ENCODE results near the gene IL13. TPM values are rescaled to one million over a fixed set of nuclear protein-coding genes. Genes with fewer than 3 reads are reported as not detected.

Gene IL13
- total RNA-seq, 1 donor from 2014 or later = not detected

DNA sequence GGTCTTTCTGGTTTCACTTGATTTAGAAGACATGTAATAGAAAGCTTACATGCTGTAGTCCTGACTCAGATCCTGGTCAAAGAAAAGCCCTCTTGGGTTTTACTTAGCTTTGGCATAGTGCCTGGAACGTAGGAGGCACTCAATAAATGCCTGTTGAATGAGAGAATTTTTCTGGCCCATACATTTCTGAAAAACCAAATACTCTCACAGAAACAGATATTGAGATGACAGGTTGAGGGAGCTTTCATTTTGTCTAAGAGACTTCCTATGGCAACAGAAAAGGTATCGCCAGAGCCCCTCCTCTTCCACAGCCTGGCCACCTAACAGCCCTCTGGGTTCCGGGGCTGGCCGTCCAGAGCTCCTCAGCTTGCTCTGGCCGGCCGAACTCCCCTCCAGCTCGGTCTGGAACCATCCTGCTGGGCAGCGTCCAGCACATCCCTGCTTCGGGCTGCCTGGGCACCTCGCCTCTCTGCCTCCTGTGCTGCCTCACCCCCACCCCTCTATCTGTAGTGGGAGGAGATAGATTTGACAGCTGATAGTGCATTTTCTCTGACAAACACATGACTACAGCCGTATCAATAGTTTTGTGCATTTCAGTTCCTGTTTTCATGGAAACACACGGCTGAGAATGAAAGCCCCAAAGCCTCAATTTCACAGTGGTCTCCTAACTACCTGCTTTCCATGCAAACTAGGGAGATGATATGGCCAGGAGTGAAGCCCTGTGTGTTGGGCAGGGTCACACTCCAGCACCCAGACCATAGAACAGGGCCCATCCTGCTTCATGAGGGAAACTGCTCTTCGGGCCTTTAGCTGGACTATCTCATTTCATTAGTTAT lies 16.9 kb downstream of the IL13 start:
- peak overlapping the region; percentile 70 for H3K27ac ChIP-seq
- TF ChIP-seq, protein P1, sequence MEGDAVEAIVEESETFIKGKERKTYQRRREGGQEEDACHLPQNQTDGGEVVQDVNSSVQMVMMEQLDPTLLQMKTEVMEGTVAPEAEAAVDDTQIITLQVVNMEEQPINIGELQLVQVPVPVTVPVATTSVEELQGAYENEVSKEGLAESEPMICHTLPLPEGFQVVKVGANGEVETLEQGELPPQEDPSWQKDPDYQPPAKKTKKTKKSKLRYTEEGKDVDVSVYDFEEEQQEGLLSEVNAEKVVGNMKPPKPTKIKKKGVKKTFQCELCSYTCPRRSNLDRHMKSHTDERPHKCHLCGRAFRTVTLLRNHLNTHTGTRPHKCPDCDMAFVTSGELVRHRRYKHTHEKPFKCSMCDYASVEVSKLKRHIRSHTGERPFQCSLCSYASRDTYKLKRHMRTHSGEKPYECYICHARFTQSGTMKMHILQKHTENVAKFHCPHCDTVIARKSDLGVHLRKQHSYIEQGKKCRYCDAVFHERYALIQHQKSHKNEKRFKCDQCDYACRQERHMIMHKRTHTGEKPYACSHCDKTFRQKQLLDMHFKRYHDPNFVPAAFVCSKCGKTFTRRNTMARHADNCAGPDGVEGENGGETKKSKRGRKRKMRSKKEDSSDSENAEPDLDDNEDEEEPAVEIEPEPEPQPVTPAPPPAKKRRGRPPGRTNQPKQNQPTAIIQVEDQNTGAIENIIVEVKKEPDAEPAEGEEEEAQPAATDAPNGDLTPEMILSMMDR (IDR thresholded peaks at IDR 0.05) = no peak
- no peaks in the 10 kb centered on the region for H3K27me3 ChIP-seq (ENCODE audit: low read depth)
- ATAC-seq (peak; percentile 64 to 82), DNase-seq (no peak)
- peaks cover 19% of the 10 kb centered on the region for H3K4me1 ChIP-seq
- H3K9me3 ChIP-seq = no peaks in the 10 kb centered on the region
- H3K36me3 ChIP-seq = no peaks in the 10 kb centered on the region
- intact Hi-C loops (cut with DNase I) = no loop called here
- H3K4me3 ChIP-seq = no peak overlapping the region

DNA sequence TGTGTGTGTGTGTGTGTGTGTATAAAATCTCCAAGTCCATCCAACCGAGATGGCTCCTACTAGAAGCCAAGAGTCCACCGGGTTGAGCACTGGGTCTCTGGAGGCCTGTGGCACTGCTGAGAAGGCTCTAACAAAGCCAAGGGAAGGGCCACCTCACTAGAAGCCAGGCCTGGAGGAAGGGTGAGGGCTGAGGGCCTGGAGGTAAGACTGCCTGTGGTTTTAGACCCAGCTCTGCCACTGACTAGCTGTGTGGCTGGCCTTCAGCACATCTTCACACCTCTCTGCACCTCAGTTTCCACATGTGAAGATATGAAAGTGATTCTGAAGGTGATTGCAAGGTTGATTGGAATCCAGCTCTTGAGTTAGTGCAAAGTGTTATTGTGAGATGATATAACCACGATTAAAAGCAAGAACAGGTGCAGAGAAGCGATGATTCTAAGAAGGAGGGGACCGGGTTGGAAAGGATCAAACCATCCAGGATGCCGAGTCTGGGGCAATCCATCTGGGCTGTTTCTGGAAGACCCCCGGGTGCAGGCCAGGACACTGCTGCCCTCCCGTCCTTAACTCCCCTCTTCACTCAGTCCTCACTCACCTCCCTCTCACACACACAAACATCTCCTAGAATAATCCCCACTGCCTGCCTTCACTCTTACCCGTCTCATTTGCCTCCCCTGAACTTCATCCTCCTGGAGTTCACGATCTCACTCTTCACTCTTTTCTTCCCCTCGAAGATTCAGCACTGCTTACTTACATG lies 18.1 kb downstream of the IL13 start:
- Histone ChIP-seq H3K27ac (peak overlapping the region; percentile 65), H3K4me3 (no peak overlapping the region), H3K4me1 (peaks cover 19% of the 10 kb centered on the region), H3K36me3 (no peaks in the 10 kb centered on the region), H3K9me3 (no peaks in the 10 kb centered on the region), H3K27me3 (ENCODE audit: low read depth) (no peaks in the 10 kb centered on the region)
- TF ChIP-seq, protein P1 (IDR thresholded peaks at IDR 0.05) = no peak
- DNase-seq = no peak
- ATAC-seq = no peak
- intact Hi-C loops (cut with DNase I) = no loop called here

DNA sequence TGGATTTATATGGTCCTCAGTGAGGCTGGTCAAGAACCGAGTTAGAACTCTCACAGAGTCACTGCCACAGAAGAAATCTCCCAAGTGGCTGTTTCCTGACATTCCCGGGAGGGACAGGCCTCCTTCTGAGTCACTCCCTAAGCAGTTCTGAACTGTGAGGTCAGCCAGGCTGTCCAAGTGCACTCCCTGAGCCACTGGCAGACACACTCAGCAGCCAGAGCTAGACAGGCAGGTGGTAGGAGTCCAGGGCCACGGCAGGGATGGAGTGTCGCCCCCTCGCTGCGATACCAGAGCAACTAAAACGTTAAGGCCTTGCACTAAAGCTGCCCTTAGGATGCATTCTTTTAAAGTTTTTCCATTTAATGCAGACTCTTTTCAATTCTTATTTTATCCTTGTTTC lies 19.2 kb downstream of the IL13 start:
- intact Hi-C loops (cut with DNase I) = no loop called here
- DNase-seq (peak; percentile 79), ATAC-seq (peak; percentile 93 to 94)
- Histone ChIP-seq H3K27ac (peak overlapping the region; percentile 65), H3K36me3 (no peaks in the 10 kb centered on the region), H3K4me3 (no peak overlapping the region), H3K4me1 (peaks cover 19% of the 10 kb centered on the region), H3K9me3 (no peaks in the 10 kb centered on the region), H3K27me3 (ENCODE audit: low read depth) (no peaks in the 10 kb centered on the region)
- TF ChIP-seq, protein P1 (IDR thresholded peaks at IDR 0.05) = peak; percentile 40

DNA sequence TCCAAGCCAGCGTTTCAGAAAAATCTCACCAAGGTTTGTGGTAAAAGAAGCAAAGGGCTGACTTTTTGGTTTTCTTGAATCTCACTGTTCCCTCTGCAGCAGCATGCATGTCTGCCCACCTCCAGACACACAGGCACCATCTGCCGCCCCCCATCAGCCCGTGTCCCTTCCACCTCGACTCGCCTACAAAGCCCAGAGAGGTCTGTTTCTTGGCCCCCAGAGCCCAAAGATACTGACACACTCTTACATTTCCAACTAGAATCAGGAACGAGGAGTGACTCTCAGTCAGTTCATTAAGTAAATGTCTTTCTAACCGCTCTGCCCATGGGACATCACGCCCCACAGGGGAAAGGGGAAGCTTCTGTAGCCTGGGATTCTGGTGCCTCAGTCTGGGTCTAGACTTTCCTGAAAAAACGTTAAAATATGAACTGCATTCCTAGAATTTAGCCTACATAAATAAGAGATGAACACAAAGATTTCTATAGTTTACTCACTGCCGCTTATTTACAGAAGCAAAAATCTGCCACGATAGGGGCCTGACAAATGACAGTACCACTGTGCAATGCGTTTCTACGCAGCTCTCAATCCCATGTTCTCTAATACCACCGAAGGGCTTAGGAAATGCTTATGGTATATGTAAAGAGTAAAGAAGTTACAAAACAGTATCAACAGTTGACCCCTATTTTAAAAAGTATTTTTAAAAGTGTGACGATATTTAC lies 19.9 kb downstream of the IL13 start:
- no peak for DNase-seq
- Histone ChIP-seq H3K4me1 (peaks cover 19% of the 10 kb centered on the region), H3K36me3 (no peaks in the 10 kb centered on the region), H3K27me3 (ENCODE audit: low read depth) (no peaks in the 10 kb centered on the region), H3K9me3 (no peaks in the 10 kb centered on the region), H3K4me3 (no peak overlapping the region), H3K27ac (no peak overlapping the region)
- intact Hi-C loops (cut with DNase I) = no loop called here
- TF ChIP-seq, protein P1 (IDR thresholded peaks at IDR 0.05) = no peak
- no peak for ATAC-seq

- no peak for ATAC-seq
- DNase-seq = no peak
- Histone ChIP-seq H3K27me3 (ENCODE audit: low read depth) (no peaks in the 10 kb centered on the region), H3K4me3 (no peak overlapping the region), H3K36me3 (no peaks in the 10 kb centered on the region), H3K27ac (no peak overlapping the region), H3K4me1 (peaks cover 19% of the 10 kb centered on the region), H3K9me3 (no peaks in the 10 kb centered on the region)
- TF ChIP-seq, protein P1 (IDR thresholded peaks at IDR 0.05) = no peak
- intact Hi-C loops (cut with DNase I) = no loop called here
Observed at GRCh38 chr5:132678735-132679134, 20.8 kb downstream of the IL13 start.
